Endothelial cell of hepatic sinusoid (primary cell): ENCODE measurements around the gene FANCC.

Experiments used
- in situ Hi-C: cut with HindIII; loops from 2 replicates; pipeline ENCODE4 v1.10.0; 2017; ENCODE audit warnings: low sequenced_read_pairs

Gene FANCC

DNA sequence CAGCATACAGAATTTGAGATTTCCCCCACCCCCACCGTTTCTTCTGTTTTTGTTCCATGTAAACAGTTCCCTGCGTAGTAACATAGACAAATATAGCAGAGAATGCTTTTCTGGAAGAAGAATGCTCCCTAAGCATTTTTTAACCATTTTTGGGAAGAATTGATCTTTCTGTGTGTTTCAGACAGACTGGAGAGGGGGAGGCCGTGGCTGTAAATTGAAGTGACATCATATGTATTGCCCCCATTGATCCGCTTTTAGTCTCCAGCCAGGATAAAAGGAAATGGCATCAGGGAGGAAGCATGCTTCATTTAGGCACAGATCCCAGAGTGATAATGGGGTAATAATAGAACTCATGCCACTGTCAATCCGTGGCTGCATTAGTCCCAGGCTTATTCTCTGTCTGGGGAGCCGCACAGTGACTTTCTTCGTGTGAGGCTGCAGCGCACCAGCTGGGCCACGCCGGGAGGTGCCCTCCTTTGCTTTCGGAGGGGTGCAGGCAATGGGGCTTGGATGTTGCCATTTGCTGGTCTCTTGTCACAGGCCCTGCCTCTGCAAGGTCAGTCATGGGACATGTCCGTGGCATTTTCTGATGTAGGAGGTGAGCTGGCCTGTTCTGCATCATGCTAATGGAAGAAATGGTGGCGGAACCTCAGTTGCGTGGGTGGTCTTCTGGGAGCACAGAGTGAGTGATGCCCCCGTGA, 261.5 kb downstream of the FANCC start:
- in situ Hi-C loops: loop anchor here (5.0 kb wide), 2 partner anchors 41 to 44 kb away; no protein-coding TSS in a partner anchor

DNA sequence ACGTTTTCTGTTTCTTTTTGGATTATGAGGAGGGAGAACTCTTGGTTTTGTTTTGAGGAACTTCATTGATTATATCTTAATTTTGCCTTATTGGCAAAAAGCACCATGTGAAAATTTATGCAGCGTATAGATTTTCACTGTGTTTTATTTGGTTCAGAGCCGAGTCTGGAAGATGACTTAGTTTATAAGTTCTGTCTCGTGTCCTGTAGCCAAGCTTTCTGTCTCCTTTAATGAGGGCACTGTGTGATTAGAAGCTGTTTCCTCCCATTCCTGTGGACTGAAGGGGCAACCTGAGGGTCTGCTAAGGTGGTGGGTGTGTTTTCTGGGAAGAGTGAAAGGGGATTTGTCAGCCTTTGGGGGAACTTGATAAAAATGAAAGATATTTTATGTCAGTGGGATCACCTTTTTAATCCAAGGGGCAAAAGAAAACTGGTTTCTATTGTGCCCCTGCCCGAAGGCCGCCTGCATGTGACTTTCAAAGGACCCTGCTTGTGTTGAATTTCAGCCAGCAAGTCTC, 262.1 kb downstream of the FANCC start:
- in situ Hi-C loops: loop anchor here (5.0 kb wide), 2 partner anchors 42 to 43 kb away; no protein-coding TSS in a partner anchor

DNA sequence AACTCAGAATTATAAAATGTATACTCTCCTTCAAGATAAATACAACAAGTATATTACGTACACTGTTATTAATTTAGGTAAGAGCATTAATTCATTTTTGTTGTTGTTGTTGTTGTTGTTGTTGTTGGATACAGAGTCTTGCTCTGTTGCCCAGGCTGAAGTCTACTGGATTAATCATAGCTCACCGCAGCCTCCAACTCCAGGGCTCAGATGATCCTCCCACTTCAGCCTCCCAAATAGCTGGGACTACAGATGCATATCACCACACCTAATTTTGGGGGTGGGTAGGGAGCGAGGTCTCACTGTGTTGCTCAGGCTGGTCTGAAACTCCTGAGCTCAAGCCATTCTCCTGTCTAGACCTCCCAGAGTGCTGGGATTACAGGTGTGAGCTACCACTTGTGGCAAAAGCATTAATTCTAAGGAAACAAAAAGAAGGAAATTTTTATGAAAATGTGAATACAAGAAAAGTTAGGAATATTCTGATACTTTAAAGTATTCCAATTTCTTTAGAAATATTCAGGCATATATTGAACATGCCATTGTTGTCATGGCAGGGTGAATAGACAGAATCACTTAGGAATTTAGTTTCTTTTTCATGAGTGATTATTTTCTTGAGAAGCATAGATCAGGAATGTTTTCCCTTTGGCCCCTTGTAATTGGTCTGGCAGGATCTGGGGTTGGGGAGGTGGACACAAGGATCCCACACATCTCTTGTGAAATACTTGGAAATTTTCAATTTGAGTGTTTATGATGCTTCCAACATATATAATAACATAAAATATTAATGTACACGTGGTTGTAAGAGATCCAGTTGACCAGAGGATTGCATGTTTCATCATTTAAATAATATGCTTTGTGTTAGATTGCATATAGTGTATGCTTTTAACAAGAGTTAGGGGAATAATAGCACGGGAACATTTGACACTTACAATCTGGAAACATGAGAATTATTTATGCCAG, 263.6 kb downstream of the FANCC start:
- in situ Hi-C loops: no loop called here

DNA sequence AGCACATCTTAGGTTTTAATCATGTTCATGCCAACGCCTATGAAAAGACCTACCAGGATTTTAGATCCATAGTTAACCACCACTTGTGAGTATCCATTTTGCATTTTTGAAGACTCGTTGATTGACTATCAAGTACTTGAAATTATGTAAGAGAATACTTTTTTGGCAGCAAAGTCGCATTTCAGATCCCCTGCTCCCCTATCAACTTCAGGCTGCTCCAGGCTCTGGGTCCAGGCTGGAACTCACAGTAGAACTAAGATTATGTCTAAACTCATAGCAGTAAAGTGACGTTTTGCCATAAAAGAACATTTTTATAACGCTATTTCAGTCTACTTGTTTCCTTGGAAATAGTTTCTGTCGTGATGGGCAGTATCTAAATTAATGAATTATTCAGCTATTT, 267.7 kb downstream of the FANCC start:
- in situ Hi-C loops: no loop called here
